Astrocyte (in vitro differentiated cells and primary cell): ENCODE measurements around the gene PIGL. TPM values are rescaled to one million over a fixed set of nuclear protein-coding genes. Genes with fewer than 3 reads are reported as not detected.
A peak's percentile ranks its signal among the peaks of the same experiment; 100 is the strongest.

Experiments used
- DNase-seq: peaks from one replicate; pipeline ENCODE4 v3.0.0-alpha.2; 2010; ENCODE audit warnings: low read depth
- FAIRE-seq: peaks from 2 replicates; lab custom pipeline; 2011; peaks lifted over from hg19 to GRCh38; lab: Jason Lieb, UNC
- H2AFZ ChIP-seq: 2 replicates; pipeline ENCODE4 v1.6.0; 2012; ENCODE audit warnings: low read depth, low read length, inconsistent platforms
- H3K27ac ChIP-seq: 2 replicates; pipeline ENCODE4 v1.5.1; 2011; ENCODE audit warnings: low read depth, low read length, inconsistent platforms
- H3K27me3 ChIP-seq: 2 replicates; pipeline ENCODE4 v1.6.0; 2011; ENCODE audit warnings: low read length, inconsistent platforms; ENCODE audit not compliant: insufficient read depth
- H3K36me3 ChIP-seq: 2 replicates; pipeline ENCODE4 v1.5.1; 2011; ENCODE audit warnings: low read length, inconsistent platforms; ENCODE audit not compliant: insufficient read depth
- H3K4me1 ChIP-seq: 2 replicates; pipeline ENCODE4 v1.5.1; 2011; ENCODE audit warnings: low read length, inconsistent platforms; ENCODE audit not compliant: insufficient read depth
- H3K4me2 ChIP-seq: 2 replicates; pipeline ENCODE4 v1.6.0; 2012; ENCODE audit warnings: low read length, inconsistent platforms
- H3K4me3 ChIP-seq: 2 replicates; pipeline ENCODE4 v1.5.1; 2011; ENCODE audit warnings: low read depth, mild to moderate bottlenecking, low read length, inconsistent platforms; ENCODE audit not compliant: insufficient read depth
- H3K79me2 ChIP-seq: 2 replicates; pipeline ENCODE4 v1.6.0; 2012; ENCODE audit warnings: mild to moderate bottlenecking, low read length, inconsistent platforms; ENCODE audit not compliant: insufficient read depth
- H3K9ac ChIP-seq: 2 replicates; pipeline ENCODE4 v1.6.0; 2012; ENCODE audit warnings: mild to moderate bottlenecking, low read length, inconsistent platforms
- H3K9me3 ChIP-seq: 2 replicates; pipeline ENCODE4 v1.5.1; 2012; ENCODE audit warnings: low read depth, mild to moderate bottlenecking, low read length, inconsistent platforms; ENCODE audit not compliant: insufficient read depth
- H4K20me1 ChIP-seq: 2 replicates; pipeline ENCODE4 v1.6.0; 2012; ENCODE audit warnings: low read length, inconsistent platforms; ENCODE audit not compliant: insufficient read depth
- H3K27ac Mint-ChIP-seq: one replicate; pipeline ENCODE4 v1.8.0; 2021; ENCODE audit warnings: mild to moderate bottlenecking, mixed read lengths; ENCODE audit not compliant: unreplicated experiment
- H3K27me3 Mint-ChIP-seq: one replicate; pipeline ENCODE4 v1.8.0; 2021; ENCODE audit warnings: low read depth, mixed read lengths; ENCODE audit not compliant: unreplicated experiment
- H3K36me3 Mint-ChIP-seq: one replicate; pipeline ENCODE4 v1.8.0; 2021; ENCODE audit warnings: low read depth, mixed read lengths; ENCODE audit not compliant: unreplicated experiment
- H3K4me1 Mint-ChIP-seq: one replicate; pipeline ENCODE4 v1.8.0; 2021; ENCODE audit warnings: low read depth, mixed read lengths; ENCODE audit not compliant: unreplicated experiment
- H3K4me3 Mint-ChIP-seq: one replicate; pipeline ENCODE4 v1.8.0; 2021; ENCODE audit warnings: mild to moderate bottlenecking, moderate library complexity, mixed read lengths; ENCODE audit not compliant: unreplicated experiment
- H3K9me3 Mint-ChIP-seq: one replicate; pipeline ENCODE4 v1.8.0; 2021; ENCODE audit warnings: mild to moderate bottlenecking, mixed read lengths; ENCODE audit not compliant: unreplicated experiment
- CTCF ChIP-seq: IDR thresholded peaks from 2 replicates; pipeline ENCODE4 v1.5.1; 2011; ENCODE audit warnings: low read depth, mild to moderate bottlenecking, inconsistent platforms, low read length, moderate library complexity; ENCODE audit not compliant: insufficient read depth
- EZH2 ChIP-seq: IDR thresholded peaks from 2 replicates; pipeline ENCODE4 v1.6.1; 2012; ENCODE audit warnings: mild to moderate bottlenecking, low read length, inconsistent platforms; ENCODE audit not compliant: insufficient read depth
- microRNA-seq: library from miRNA; unstranded; fragments of <30 nt; microRNA quantifications from one replicate; pipeline ENCODE4 v1.2.0, GENCODE V29; 2020
- total RNA-seq: library from RNA; stranded (reverse); gene quantifications from 2 replicates; pipeline ENCODE4 v1.2.1, GENCODE V29; 2021

Gene PIGL
- total RNA-seq, 1 donor from 2014 or later: 21.9 TPM

DNA sequence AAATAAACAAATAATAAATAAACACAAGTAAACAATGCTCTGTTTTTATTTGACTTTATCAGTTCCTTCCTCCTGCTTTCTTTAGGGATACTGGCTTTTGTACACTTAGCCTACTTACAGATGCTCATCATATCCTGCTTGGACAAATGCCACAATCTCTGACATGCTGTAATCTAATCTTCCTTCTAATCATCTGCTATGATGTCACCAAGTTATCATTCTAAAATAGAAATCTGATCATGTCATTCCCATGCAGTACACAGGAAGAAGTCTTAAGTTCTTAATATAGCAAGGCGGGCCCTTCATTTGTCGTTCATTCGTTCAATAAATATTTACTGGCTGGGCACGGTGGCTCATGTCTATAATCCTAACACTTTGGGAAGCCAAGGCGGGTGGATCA is 154.7 kb downstream of the PIGL start:
- FAIRE-seq (no peak), DNase-seq (peak; percentile 59)
- no peaks in the 10 kb centered on the region for H3K79me2 ChIP-seq
- Mint-ChIP-seq H3K9me3 (no peaks in the 10 kb centered on the region), H3K4me3 (no peak overlapping the region), H3K27ac (no peak overlapping the region), H3K36me3 (no peaks in the 10 kb centered on the region), H3K4me1 (no peaks in the 10 kb centered on the region), H3K27me3 (no peaks in the 10 kb centered on the region)
- no peaks in the 10 kb centered on the region for H3K9me3 ChIP-seq
- no peak overlapping the region for H2AFZ ChIP-seq
- TF ChIP-seq EZH2 (no peak), CTCF (no peak)
- H3K36me3 ChIP-seq: no peaks in the 10 kb centered on the region
- H3K27ac ChIP-seq: no peak overlapping the region
- no peaks in the 10 kb centered on the region for H3K27me3 ChIP-seq
- H3K4me3 ChIP-seq: no peak overlapping the region
- no peak overlapping the region for H3K4me2 ChIP-seq
- H3K4me1 ChIP-seq: no peaks in the 10 kb centered on the region
- no peak overlapping the region for H3K9ac ChIP-seq
- H4K20me1 ChIP-seq: no peaks in the 10 kb centered on the region

DNA sequence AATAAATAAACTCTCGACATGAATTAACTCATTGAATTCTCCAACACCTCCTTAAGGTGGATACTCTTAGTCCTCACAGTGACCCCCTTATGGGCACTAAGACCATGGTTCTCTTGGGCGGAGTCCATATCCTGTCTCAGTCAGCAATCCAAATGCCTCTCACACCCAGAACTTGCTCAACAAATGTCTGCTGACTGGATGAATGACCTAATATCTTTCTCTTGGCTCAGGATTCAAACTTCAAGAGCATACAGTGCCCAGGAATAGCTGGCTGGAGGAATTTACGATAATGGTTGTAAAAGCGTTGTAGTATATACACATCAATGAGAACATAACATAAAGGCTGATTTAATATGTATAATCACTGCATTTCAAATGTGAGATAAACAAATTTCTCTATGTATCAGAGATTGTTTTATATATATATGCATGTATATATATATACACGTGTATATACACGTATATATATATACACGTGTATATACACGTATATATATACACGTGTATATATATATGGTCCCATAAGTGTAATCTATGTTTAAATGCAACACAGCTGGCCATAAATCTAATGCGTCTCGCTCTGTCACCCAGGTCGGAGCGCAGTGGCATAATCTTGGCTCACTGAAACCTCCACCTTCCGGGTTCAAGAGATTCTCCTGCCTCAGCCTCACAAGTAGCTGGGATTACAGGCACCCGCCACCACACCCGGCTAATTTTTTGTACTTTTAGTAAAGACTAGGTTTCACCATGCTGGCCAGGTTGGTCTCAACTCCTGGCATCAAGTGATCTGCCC is 157.3 kb downstream of the PIGL start:
- DNase-seq (peak; percentile 54), FAIRE-seq (no peak)
- H3K27me3 Mint-ChIP-seq: no peaks in the 10 kb centered on the region

More for the DNA sequence above, 157.3 kb downstream of the PIGL start:
- no peaks in the 10 kb centered on the region for H3K4me1 ChIP-seq
- no peaks in the 10 kb centered on the region for H3K36me3 Mint-ChIP-seq
- no peak overlapping the region for H3K4me3 Mint-ChIP-seq
- H2AFZ ChIP-seq: no peak overlapping the region
- H3K4me3 ChIP-seq: no peak overlapping the region
- H3K9ac ChIP-seq: no peak overlapping the region
- H3K4me1 Mint-ChIP-seq: no peaks in the 10 kb centered on the region
- H3K27ac ChIP-seq: no peak overlapping the region
- no peaks in the 10 kb centered on the region for H3K9me3 ChIP-seq
- no peaks in the 10 kb centered on the region for H4K20me1 ChIP-seq
- H3K79me2 ChIP-seq: no peaks in the 10 kb centered on the region
- H3K27me3 ChIP-seq: no peaks in the 10 kb centered on the region
- no peak overlapping the region for H3K4me2 ChIP-seq
- H3K27ac Mint-ChIP-seq: no peak overlapping the region
- H3K36me3 ChIP-seq: no peaks in the 10 kb centered on the region
- H3K9me3 Mint-ChIP-seq: no peaks in the 10 kb centered on the region
- TF ChIP-seq CTCF (no peak), EZH2 (no peak)

Small RNAs within 50 kb of the gene (microRNA-seq; reads per million reads assigned to microRNA genes)
- 1.6 reads per million for gene MIR1288

Other genes starting within 250 kb of the PIGL start
- 19.0 and 21.5 TPM in 2 replicates for gene ZSWIM7, start 217.5 kb upstream of the PIGL start, total RNA-seq
- gene TTC19, start 217.4 kb upstream of the PIGL start, total RNA-seq: 21.9 and 25.7 TPM in 2 replicates
- gene NCOR1, start 1.7 kb upstream of the PIGL start, total RNA-seq: 119 and 121 TPM in 2 replicates
- 25.1 and 38.8 TPM in 2 replicates for gene CENPV, start 136.3 kb downstream of the PIGL start, total RNA-seq
- gene UBB, start 163.9 kb downstream of the PIGL start, total RNA-seq: 1,755 and 1,783 TPM in 2 replicates
- gene TRPV2, start 198.4 kb downstream of the PIGL start, total RNA-seq: 0.50 and 0.86 TPM in 2 replicates